ENCODE results near the gene NTM. TPM values are rescaled to one million over a fixed set of nuclear protein-coding genes. Genes with fewer than 3 reads are reported as not detected.

The NTM gene
- total RNA-seq, 3 donors from 2014 or later = not detected

DNA sequence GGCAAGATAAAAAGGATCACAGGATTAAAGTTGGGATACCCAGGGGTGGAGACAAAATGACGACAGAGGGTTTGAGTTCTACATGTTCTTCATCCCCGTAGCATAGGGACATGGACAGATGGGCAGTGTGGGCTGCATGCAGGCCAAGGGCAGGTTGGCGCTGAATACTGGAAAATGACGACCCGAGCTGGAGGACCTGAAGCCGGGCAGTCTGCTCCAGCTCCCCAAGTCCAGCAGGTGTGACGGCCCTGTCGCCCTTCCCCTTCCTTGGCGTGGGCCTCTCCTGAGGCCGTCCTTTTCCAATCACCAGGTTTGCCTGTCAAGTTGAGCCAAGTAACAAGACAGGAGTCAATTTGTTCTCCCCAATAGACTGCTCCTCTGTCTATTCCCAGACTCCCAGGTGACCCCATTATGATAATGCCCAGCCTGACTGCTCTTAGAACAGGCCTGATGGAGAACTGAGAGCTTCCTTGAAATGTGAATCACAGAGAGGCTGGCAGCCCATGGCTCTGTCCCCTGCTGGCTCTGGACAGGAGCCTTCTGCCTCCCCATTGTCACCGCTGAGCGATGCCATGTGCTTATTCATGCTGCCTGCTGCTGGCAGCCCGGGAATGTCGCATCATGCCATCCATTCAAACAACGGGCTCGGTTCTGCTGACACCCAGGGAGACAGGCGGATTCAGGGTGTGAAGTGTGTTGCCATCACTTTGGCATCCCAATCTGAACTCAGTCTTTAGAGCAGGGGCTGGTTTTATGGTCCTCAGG is 392.1 kb downstream of the NTM start:
- Mint-ChIP-seq H3K9me3 (no peaks in the 10 kb centered on the region), H3K4me1 (ENCODE audit: low read depth) (no peaks in the 10 kb centered on the region), H3K4me3 (no peak overlapping the region), H3K36me3 (ENCODE audit: insufficient read depth) (no peaks in the 10 kb centered on the region), H3K27me3 (ENCODE audit: low read depth) (no peaks in the 10 kb centered on the region)
- no peak for ATAC-seq
- DNase-seq = no peak

DNA sequence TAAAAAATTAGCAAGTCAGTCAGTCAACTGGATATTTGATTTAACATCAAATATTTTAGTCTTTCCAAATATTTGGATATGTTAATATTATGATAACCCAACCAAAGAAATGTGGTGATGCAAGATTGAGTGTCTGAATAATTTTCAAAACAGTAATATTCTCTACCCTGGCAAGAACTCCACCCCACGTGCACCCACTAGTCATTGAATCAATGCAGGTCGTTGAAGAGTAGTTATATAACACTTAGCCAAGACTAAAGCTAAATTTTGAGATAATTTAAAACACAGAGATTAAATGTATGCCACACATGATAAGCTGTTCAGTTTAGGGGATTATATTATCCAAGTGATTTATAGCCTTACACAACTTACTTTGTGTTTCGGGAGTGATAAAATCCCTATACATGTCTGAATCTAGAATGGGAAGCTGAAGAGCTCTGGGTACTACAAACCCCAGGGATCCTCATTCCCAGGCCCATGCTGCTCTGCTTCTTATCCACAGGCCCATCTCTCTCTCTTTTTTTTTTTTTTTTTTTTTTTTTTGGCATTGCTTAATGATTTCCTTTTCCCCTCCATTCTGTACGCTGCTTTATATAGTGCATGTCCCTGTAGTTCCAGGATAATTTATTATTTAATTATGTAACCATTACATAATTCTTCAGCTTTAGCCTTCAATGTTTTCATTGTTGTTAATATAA is 392.9 kb downstream of the NTM start:
- Mint-ChIP-seq H3K4me1 (ENCODE audit: low read depth) (no peaks in the 10 kb centered on the region), H3K27me3 (ENCODE audit: low read depth) (no peaks in the 10 kb centered on the region), H3K36me3 (ENCODE audit: insufficient read depth) (no peaks in the 10 kb centered on the region), H3K4me3 (no peak overlapping the region), H3K9me3 (no peaks in the 10 kb centered on the region)
- ATAC-seq = no peak
- no peak for DNase-seq

DNA sequence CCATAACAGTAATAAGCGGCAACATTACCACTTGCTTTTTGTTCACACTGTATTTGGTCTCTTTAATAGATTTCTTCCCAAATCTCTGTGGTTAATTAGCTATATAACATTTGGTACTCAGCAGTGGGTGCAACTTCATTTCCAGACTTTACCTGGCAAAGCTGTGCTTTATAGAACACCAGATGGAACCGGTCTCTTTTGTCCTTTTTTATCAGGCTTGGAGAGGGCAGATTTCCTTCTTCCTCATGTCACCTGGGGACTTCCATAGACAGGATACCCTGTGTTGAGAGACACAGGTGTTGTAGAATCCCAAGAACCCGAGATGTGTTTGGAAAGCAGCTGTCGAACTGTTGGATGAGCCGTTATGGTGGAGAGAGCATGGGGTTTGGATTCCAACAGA is 393.7 kb downstream of the NTM start:
- no peak for ATAC-seq
- H3K27me3 Mint-ChIP-seq (ENCODE audit: low read depth) = no peaks in the 10 kb centered on the region
- no peaks in the 10 kb centered on the region for H3K9me3 Mint-ChIP-seq
- H3K4me1 Mint-ChIP-seq (ENCODE audit: low read depth) = no peaks in the 10 kb centered on the region
- DNase-seq = no peak
- H3K36me3 Mint-ChIP-seq (ENCODE audit: insufficient read depth) = no peaks in the 10 kb centered on the region
- no peak overlapping the region for H3K4me3 Mint-ChIP-seq

DNA sequence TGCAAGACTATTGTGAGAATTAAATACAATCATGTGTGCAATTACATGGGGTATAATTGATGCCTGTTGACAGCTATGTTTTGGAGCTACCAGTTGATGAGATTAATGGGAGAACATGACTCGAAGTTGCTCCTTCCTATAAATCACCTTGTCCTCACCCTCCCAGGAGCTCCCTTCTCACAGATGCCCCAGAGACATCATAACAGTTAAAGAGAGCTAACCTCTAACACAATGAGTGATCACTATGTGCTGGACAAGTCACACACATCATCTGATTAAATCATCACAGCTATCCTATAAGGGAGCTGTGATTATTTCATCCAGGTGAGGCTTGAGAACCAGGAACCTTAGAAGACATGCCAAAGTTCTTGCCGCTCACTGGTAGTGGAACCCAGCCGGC is 394.2 kb downstream of the NTM start:
- Mint-ChIP-seq H3K4me3 (no peak overlapping the region), H3K4me1 (ENCODE audit: low read depth) (no peaks in the 10 kb centered on the region), H3K36me3 (ENCODE audit: insufficient read depth) (no peaks in the 10 kb centered on the region), H3K27me3 (ENCODE audit: low read depth) (no peaks in the 10 kb centered on the region), H3K9me3 (no peaks in the 10 kb centered on the region)
- ATAC-seq (no peak), DNase-seq (no peak)

DNA sequence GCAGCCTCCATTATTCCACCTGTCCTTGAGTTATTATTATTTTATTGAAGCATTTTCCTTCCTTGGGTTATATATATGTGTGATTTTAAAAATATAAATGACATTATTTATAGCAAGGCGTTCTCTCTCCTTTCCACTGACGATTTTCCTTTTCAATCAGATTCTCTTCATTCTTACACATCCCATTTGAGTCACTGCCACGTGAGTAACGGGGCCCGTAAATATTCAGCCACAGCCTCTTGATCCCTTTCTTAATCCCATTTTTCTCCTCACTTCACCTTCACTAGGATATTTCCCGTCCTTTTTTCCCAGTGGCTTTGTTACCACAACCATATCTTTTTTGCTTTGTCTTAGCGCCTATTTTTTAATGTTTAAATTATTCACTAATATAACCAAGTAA is 396.2 kb downstream of the NTM start:
- Mint-ChIP-seq H3K4me1 (ENCODE audit: low read depth) (no peaks in the 10 kb centered on the region), H3K9me3 (no peaks in the 10 kb centered on the region), H3K4me3 (no peak overlapping the region), H3K27me3 (ENCODE audit: low read depth) (no peaks in the 10 kb centered on the region), H3K36me3 (ENCODE audit: insufficient read depth) (no peaks in the 10 kb centered on the region)
- DNase-seq = no peak
- ATAC-seq = no peak

DNA sequence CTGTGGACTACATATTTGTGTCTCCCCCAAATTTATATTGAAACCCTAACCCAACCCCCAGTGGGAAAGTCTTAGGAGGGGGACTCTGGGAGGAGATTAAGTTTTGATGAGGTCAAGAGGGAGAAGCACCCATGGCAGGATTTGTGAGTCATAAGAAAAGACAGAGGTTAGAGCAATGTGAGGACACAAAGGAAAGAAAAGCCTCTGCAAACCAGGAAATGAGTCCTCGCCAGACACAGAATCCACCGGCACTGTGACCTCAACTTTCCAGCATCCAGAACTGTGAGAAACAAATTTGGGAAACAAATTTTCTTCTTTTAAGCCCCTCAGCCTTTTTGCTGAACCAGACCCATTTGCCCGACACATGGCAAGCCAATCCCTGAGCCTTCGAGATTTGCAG is 397.0 kb downstream of the NTM start:
- DNase-seq (no peak), ATAC-seq (no peak)
- Mint-ChIP-seq H3K4me1 (ENCODE audit: low read depth) (no peaks in the 10 kb centered on the region), H3K27me3 (ENCODE audit: low read depth) (no peaks in the 10 kb centered on the region), H3K9me3 (no peaks in the 10 kb centered on the region), H3K36me3 (ENCODE audit: insufficient read depth) (no peaks in the 10 kb centered on the region), H3K4me3 (no peak overlapping the region)

DNA sequence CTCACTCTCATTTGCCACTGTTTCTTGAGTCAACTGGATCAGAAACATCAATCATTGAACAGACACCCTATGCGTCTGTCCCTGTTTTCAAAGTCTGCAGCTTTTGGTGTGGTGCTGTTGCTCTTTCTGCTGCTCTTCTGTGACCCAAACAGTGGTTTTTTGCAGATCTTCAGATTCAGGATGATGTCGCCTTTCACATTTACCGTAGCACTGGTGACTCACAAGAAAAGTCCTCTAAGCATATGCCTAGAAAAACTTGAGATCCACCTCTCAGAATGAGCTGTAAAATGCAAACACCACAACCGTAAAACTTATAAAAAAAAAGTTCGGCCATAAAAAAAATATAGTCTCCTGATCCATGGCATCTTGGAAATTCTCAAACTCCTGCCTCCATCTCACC is 400.4 kb downstream of the NTM start:
- DNase-seq (no peak), ATAC-seq (no peak)
- Mint-ChIP-seq H3K36me3 (ENCODE audit: insufficient read depth) (no peaks in the 10 kb centered on the region), H3K4me3 (no peak overlapping the region), H3K27me3 (ENCODE audit: low read depth) (no peaks in the 10 kb centered on the region), H3K9me3 (peaks cover 5% of the 10 kb centered on the region), H3K4me1 (ENCODE audit: low read depth) (no peaks in the 10 kb centered on the region)

DNA sequence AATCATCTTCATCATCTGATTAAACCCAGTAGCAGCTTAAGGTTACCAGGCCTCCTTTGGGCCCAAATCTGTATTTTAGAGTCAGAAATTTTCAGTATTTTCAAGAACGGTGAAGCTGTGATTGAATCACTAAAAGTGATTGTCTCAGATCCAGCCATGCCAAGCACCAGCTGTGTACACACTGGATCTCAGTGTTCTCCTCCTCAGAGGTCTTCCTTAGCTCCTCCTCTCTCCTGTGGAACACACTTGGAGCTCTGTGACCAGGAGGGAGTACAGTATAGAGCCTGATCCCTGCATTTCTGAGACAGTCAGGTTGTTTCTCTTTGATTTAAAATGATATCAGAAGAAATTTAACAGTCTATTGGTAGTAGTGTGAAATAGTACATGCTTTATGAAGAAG is 401.1 kb downstream of the NTM start:
- Mint-ChIP-seq H3K4me1 (ENCODE audit: low read depth) (no peaks in the 10 kb centered on the region), H3K9me3 (peaks cover 5% of the 10 kb centered on the region), H3K27me3 (ENCODE audit: low read depth) (no peaks in the 10 kb centered on the region)

DNA sequence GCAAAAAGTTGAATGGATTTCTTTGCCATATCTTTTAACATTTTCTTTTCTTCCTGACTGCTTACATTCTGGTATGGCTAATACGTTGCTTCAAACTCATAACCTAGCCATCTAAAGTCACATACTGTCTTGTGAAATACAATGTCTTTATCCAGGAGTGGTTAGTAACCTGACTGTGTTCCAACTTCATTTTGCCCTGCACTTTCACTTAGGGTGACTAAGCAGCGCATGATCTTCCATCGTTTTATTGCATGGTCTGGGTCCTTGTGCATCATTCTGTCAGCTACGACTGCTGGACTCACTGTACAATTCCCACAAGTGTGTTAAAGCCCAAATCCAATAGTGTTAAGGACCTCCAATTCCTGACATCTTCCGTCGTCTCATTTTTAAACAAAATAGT is 403.2 kb downstream of the NTM start:
- H3K4me3 Mint-ChIP-seq = no peak overlapping the region

More for the DNA sequence above, 401.1 kb downstream of the NTM start:
- no peak overlapping the region for H3K4me3 Mint-ChIP-seq
- H3K36me3 Mint-ChIP-seq (ENCODE audit: insufficient read depth) = no peaks in the 10 kb centered on the region
- DNase-seq (no peak), ATAC-seq (no peak)

DNA sequence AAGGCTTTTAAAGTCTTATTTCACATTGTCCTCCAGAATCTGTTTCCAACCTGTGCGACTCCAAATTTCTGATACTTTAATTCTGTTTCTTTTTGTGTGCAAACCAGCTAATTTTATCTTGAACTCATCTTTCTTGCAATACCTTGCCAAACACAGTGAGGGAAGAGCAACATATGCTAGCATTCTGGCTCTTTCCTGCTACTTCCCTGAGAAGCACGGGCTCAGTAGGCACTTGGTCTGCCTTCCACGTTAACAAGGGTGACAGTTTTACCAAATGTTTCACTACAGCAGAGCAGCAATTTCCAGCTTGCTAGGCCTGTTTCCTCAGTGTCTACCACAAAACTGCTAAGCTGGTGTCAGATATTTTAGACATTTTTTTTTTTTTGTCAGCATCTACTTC is 405.8 kb downstream of the NTM start:
- H3K4me3 Mint-ChIP-seq = no peak overlapping the region
- H3K27me3 Mint-ChIP-seq (ENCODE audit: low read depth) = no peaks in the 10 kb centered on the region
- peaks cover 5% of the 10 kb centered on the region for H3K9me3 Mint-ChIP-seq
- H3K36me3 Mint-ChIP-seq (ENCODE audit: insufficient read depth) = no peaks in the 10 kb centered on the region
- DNase-seq = no peak
- no peak for ATAC-seq
- no peaks in the 10 kb centered on the region for H3K4me1 Mint-ChIP-seq (ENCODE audit: low read depth)

More for the DNA sequence above, 403.2 kb downstream of the NTM start:
- no peaks in the 10 kb centered on the region for H3K27me3 Mint-ChIP-seq (ENCODE audit: low read depth)
- DNase-seq (no peak), ATAC-seq (no peak)
- no peaks in the 10 kb centered on the region for H3K4me1 Mint-ChIP-seq (ENCODE audit: low read depth)
- H3K36me3 Mint-ChIP-seq (ENCODE audit: insufficient read depth) = no peaks in the 10 kb centered on the region
- peaks cover 5% of the 10 kb centered on the region for H3K9me3 Mint-ChIP-seq

DNA sequence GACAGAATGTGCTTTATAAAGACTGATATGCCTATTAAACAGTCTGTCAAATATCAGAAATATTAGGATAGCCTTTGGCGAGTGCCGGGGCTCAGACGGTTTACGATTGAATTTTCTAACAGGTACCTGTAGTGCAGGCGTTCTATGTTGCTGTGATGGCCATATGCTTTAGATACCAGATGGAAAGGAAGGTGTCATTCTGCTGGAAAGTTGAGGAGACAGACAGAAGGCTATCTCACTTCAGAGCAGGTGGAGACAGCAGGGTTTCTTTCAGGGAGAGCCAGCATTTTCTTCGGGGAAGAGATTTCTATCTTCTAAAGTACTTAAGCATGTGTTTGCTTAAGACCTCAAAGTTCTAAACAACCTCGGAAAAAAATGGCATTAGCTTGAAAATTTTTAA is 415.4 kb downstream of the NTM start:
- ATAC-seq = no peak
- no peaks in the 10 kb centered on the region for H3K36me3 Mint-ChIP-seq (ENCODE audit: insufficient read depth)

DNA sequence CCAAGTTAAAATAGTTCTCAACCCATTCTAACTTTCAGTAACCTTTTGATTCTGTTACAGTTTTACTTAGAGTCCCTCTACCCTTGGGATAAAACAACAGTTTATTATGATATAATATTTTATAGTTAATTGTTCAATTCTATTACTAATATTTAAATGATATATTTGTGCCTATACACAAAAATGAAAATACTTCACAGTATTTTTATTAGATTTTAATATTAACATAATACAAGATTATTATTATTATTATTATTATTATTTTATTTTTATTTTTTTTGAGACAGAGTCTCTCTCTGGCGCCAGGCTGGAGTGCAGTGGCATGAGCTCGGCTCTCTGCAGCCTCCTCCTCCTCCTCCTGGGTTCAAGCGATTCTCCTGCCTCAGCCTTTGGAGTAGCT is 416.7 kb downstream of the NTM start:
- Mint-ChIP-seq H3K9me3 (no peaks in the 10 kb centered on the region), H3K4me1 (ENCODE audit: low read depth) (no peaks in the 10 kb centered on the region), H3K36me3 (ENCODE audit: insufficient read depth) (no peaks in the 10 kb centered on the region), H3K4me3 (no peak overlapping the region), H3K27me3 (ENCODE audit: low read depth) (peaks cover 2% of the 10 kb centered on the region)
- ATAC-seq (no peak), DNase-seq (no peak)

More for the DNA sequence above, 415.4 kb downstream of the NTM start:
- Mint-ChIP-seq H3K4me1 (ENCODE audit: low read depth) (no peaks in the 10 kb centered on the region), H3K4me3 (no peak overlapping the region), H3K9me3 (peaks cover 4% of the 10 kb centered on the region), H3K27me3 (ENCODE audit: low read depth) (peaks cover 2% of the 10 kb centered on the region)
- DNase-seq = no peak

DNA sequence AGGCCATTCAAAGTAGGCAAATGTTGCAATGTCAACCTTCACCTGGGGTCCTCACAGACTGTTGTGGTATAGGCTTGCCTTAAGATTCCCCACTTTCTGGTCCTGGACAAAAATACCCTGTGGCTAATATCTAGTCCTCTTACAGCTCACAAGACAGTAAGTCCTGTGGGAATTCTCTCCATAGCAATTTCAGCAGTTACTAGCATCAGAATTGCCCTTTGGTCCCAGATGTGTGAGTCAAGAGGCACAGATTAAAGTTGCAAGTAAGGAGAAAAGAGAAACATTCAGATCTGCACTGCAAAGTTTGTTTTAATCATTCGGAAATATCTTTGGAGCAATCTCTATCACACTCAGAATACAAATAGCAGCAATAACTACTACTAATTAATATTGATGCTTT is 420.2 kb downstream of the NTM start:
- no peak for ATAC-seq
- H3K27me3 Mint-ChIP-seq (ENCODE audit: low read depth) = peaks cover 2% of the 10 kb centered on the region
- DNase-seq = no peak
- no peaks in the 10 kb centered on the region for H3K4me1 Mint-ChIP-seq (ENCODE audit: low read depth)
- H3K36me3 Mint-ChIP-seq (ENCODE audit: insufficient read depth) = no peaks in the 10 kb centered on the region
- H3K9me3 Mint-ChIP-seq = no peaks in the 10 kb centered on the region
- H3K4me3 Mint-ChIP-seq = no peak overlapping the region

DNA sequence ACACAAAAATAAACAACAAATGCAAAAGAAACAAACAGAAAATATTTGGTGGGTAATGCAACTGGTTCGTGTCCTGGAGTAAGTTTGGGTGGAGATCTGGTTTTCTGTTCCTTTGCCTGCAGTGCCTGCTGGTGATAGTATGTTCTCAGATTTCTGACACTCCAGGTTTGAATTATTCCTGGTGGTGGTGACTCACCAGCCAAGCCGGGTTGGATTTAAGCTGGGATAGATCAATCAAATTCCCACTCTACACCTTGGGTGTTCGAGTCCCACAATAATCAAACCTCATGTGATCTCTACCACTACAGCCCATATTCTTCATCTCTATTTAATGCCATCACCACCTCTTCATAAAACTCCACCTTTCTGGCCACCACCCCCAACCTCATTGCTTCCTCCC is 421.8 kb downstream of the NTM start:
- Mint-ChIP-seq H3K36me3 (ENCODE audit: insufficient read depth) (no peaks in the 10 kb centered on the region), H3K27me3 (ENCODE audit: low read depth) (peaks cover 2% of the 10 kb centered on the region), H3K4me3 (no peak overlapping the region), H3K9me3 (no peaks in the 10 kb centered on the region), H3K4me1 (ENCODE audit: low read depth) (no peaks in the 10 kb centered on the region)
- ATAC-seq (no peak), DNase-seq (no peak)

DNA sequence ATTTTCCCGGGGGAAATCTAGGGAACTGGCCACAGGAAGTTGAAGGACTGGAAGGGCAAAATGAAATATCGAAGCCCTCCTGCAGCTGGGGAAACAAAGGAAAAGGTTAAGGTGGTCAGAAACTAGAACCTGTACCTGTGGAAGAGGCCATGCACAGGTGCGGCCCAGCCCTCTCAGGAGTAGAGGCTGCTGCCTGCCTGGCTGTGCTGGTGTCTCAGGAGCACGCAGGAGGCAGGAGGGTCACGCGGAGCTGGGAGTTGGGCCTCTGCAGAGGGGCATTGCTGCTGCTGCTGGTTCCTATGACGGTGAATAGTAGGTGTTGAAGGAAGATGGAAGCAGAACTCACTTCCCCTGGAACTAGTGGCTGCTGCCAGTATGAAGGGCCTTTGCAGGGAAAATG is 425.7 kb downstream of the NTM start:
- no peak overlapping the region for H3K4me3 Mint-ChIP-seq
- no peak for ATAC-seq
- DNase-seq = no peak
- H3K27me3 Mint-ChIP-seq (ENCODE audit: low read depth) = no peaks in the 10 kb centered on the region
- H3K36me3 Mint-ChIP-seq (ENCODE audit: insufficient read depth) = no peaks in the 10 kb centered on the region
- no peaks in the 10 kb centered on the region for H3K4me1 Mint-ChIP-seq (ENCODE audit: low read depth)
- H3K9me3 Mint-ChIP-seq = no peaks in the 10 kb centered on the region

Measured in activated T-cell treated with anti-CD3 and anti-CD28 coated beads, Interleukin-2, amount 50 U/mL, for 4 hours (primary cell).